Glutamatergic neuron (in vitro differentiated cells): ENCODE results near the gene SLC13A4. TPM values are rescaled to one million over a fixed set of nuclear protein-coding genes. Genes with fewer than 3 reads are reported as not detected.

ENCODE experiments used
- DNase-seq: peaks from one replicate; pipeline ENCODE4 v3.0.0; 2022
- H3K27ac Mint-ChIP-seq: one replicate; pipeline ENCODE4 v1.8.0; 2020; ENCODE audit warnings: mild to moderate bottlenecking, mixed read lengths, inconsistent platforms; ENCODE audit not compliant: unreplicated experiment
- H3K27me3 Mint-ChIP-seq: one replicate; pipeline ENCODE4 v1.8.0; 2020; ENCODE audit warnings: mild to moderate bottlenecking, moderate library complexity, mixed read lengths, inconsistent platforms; ENCODE audit not compliant: unreplicated experiment
- H3K36me3 Mint-ChIP-seq: one replicate; pipeline ENCODE4 v1.8.0; 2020; ENCODE audit warnings: mild to moderate bottlenecking, mixed read lengths, inconsistent platforms; ENCODE audit not compliant: unreplicated experiment
- H3K4me1 Mint-ChIP-seq: one replicate; pipeline ENCODE4 v1.8.0; 2020; ENCODE audit warnings: mild to moderate bottlenecking, low read depth, mixed read lengths, inconsistent platforms; ENCODE audit not compliant: unreplicated experiment
- H3K4me3 Mint-ChIP-seq: one replicate; pipeline ENCODE4 v1.8.0; 2020; ENCODE audit warnings: mild to moderate bottlenecking, mixed read lengths, inconsistent platforms; ENCODE audit not compliant: unreplicated experiment
- H3K9me3 Mint-ChIP-seq: one replicate; pipeline ENCODE4 v1.8.0; 2020; ENCODE audit warnings: mild to moderate bottlenecking, moderate library complexity, mixed read lengths, inconsistent platforms; ENCODE audit not compliant: unreplicated experiment
- CTCF ChIP-seq: fragments of 200-600 bp; sonication (generic); IDR thresholded peaks from one replicate; pipeline ENCODE4 v1.5.0; 2021; ENCODE audit not compliant: partially characterized antibody, unreplicated experiment
- total RNA-seq: library from RNA; stranded (reverse); fragmentation: NEBNext Ultra II Directional; extraction: Animal tissue kit (Norgen Biotek cat#: 25700); gene quantifications from one replicate; pipeline ENCODE4 v1.2.1, GENCODE V29; 2021; ENCODE audit not compliant: unreplicated experiment

The SLC13A4 gene
- total RNA-seq, 1 donor from 2014 or later = not detected

- Mint-ChIP-seq H3K9me3 (no peaks in the 10 kb centered on the region), H3K36me3 (peaks cover 4% of the 10 kb centered on the region), H3K4me3 (no peak overlapping the region), H3K27ac (no peak overlapping the region), H3K4me1 (peaks cover 4% of the 10 kb centered on the region), H3K27me3 (no peaks in the 10 kb centered on the region)
- no peak for TF ChIP-seq CTCF
- no peak for DNase-seq
Observed at GRCh38 chr7:135759532-135759931, 31.5 kb upstream of the SLC13A4 start.

- DNase-seq = no peak
- Mint-ChIP-seq H3K36me3 (peaks cover 9% of the 10 kb centered on the region), H3K27ac (no peak overlapping the region), H3K27me3 (peaks cover 4% of the 10 kb centered on the region), H3K4me1 (peaks cover 4% of the 10 kb centered on the region), H3K4me3 (no peak overlapping the region), H3K9me3 (peaks cover 3% of the 10 kb centered on the region)
- TF ChIP-seq CTCF = no peak
Observed at GRCh38 chr7:135758531-135758932, 30.5 kb upstream of the SLC13A4 start.

GRCh38 chr7:135757719-135758411, 29.9 kb upstream of the SLC13A4 start:
- Mint-ChIP-seq H3K36me3 (peaks cover 9% of the 10 kb centered on the region), H3K27me3 (peaks cover 4% of the 10 kb centered on the region), H3K27ac (no peak overlapping the region), H3K9me3 (peaks cover 3% of the 10 kb centered on the region), H3K4me3 (no peak overlapping the region), H3K4me1 (peaks cover 4% of the 10 kb centered on the region)
- no peak for TF ChIP-seq CTCF
- no peak for DNase-seq

GRCh38 chr7:135756191-135756590, 28.2 kb upstream of the SLC13A4 start:
- H3K27ac Mint-ChIP-seq = no peak overlapping the region
- H3K4me1 Mint-ChIP-seq = peaks cover 4% of the 10 kb centered on the region
- DNase-seq = no peak
- no peak overlapping the region for H3K4me3 Mint-ChIP-seq
- H3K9me3 Mint-ChIP-seq = peaks cover 3% of the 10 kb centered on the region
- H3K27me3 Mint-ChIP-seq = peaks cover 4% of the 10 kb centered on the region
- H3K36me3 Mint-ChIP-seq = peaks cover 9% of the 10 kb centered on the region
- TF ChIP-seq CTCF = no peak

- peaks cover 9% of the 10 kb centered on the region for H3K36me3 Mint-ChIP-seq
- H3K27ac Mint-ChIP-seq = no peak overlapping the region
- peaks cover 4% of the 10 kb centered on the region for H3K27me3 Mint-ChIP-seq
Observed at GRCh38 chr7:135755351-135755753, 27.4 kb upstream of the SLC13A4 start.

More at GRCh38 chr7:135755351-135755753, 27.4 kb upstream of the SLC13A4 start:
- TF ChIP-seq CTCF = no peak
- Mint-ChIP-seq H3K4me1 (peaks cover 4% of the 10 kb centered on the region), H3K9me3 (peaks cover 3% of the 10 kb centered on the region), H3K4me3 (no peak overlapping the region)
- no peak for DNase-seq
